ENCODE data around the gene PPP3CA.

PPP3CA gene

DNA sequence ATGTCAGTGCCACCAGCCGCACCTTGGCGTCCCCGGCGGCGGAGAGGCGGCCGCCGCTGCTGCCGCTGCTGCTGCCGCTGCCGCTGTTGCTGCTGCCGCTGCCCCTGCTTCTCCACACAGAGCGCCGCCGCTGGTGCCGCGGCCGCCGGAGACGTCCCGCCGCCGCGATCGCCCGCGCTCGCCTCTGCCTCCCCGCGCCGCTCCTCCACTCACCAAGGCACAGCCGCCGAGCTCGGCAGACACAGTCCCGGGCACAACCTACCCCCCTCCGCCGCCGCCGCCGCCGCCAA is at the start of gene PPP3CA:
Gene PPP3CA (minus strand): TSS at position 260 of the 290 bp plus-strand sequence.
- no peak for DNase-seq (ENCODE audit: low read depth)

DNA sequence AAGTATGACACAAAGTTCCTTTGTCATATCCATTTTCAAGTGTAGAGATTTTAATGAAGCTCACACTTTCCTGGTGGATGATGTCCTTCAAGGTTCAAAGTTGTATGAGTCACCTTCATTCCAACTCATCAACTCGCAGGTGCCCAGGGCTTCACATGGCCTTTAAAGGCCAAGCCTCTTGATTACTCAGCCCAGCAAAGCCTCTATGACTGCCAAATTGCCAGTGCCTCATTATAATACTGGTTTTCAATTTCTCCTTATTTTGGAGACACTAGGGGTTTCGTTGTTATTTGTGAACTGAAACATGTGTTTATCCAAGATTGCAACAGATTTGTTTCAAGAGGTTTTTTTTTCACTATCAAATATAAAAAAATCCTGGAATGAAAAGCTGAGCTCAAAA is 45.9 kb upstream of the PPP3CA start:
- peak; percentile 10 for DNase-seq (ENCODE audit: low read depth)

DNA sequence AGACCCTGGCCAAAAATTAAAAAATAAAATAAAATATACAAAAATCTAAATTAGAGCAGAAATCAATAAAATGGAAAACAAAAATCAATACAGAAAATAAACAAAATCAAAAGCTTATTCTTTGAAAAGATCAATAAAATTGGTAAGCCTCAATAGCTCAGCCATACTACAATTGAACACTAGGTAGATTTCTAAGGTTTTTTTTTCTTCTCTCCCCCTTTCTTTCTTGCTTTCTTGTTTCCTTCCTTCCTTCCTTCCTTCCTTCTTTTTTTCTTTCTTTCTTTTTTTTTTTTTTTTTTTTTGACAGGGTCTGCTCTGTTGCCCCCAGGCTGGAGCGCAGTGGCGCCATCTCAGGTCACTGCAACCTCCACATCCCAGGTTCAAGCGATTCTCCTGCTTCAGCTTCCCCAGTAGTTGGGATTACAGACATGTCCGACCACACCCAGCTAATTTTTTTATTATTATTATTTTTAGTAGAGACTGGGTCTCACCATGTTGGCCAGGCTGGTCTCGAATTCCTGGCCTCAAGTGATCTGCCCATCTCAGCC is 23.4 kb upstream of the PPP3CA start:
- DNase-seq (ENCODE audit: low read depth), result no peak

DNA sequence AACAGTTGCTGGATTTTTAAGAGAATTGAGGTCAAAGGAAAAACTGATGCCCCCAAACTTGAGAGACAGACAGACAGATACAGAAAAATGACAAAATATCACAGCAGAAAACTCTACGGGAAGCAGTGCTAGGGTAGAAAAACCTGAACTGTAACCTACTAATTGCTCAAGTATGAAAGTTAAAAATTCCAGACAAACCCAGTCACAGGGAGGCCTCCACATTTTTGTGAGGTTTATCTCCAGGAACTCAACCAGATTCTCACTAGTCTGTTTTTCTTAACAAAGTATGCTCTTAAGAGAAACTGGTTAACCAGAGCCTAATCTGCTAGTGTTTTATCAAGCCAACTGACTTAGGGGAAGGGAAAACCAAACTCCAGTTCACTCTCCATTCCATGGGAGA is 19.9 kb upstream of the PPP3CA start:
- no peak for DNase-seq (ENCODE audit: low read depth)

DNA sequence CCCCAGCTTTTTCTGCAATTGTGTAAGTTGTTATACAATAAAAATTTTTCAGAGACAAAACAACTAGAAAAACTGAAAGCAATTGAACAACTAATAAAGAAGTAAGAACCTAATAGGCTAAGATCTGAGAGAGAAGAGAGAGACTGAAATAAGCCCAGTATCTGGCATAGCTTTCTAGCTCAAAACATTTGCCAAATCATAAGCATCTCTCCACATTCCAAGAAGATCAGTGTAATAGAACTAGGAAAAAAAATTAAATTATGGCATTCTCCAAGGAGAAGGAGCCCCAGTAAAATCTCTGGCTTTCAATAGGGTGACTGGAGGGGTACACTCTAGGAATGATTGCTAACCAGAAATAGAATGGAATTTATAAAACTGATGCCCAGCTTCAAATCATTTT is 19.0 kb upstream of the PPP3CA start:
- no peak for DNase-seq (ENCODE audit: low read depth)

DNA sequence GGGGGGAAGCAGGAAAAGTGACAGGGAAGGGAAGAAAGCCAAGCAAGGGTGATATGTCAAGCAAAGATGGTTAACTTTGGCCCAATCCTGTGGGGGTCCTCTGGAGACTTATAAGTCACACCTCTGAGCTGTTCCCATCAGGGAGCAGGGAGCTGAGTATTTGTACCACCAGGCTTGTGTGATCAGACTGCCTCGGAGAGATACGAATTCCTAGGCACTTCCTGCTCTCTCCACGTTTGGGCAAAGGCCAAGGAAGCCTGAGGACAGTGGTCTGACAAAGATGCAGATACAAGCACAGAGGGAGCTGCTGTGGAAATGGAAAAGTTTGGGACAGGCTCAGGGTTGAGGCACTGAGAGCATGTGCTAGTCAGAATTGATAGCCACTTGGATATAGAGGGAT is 10.4 kb upstream of the PPP3CA start:
- DNase-seq (ENCODE audit: low read depth), result no peak

DNA sequence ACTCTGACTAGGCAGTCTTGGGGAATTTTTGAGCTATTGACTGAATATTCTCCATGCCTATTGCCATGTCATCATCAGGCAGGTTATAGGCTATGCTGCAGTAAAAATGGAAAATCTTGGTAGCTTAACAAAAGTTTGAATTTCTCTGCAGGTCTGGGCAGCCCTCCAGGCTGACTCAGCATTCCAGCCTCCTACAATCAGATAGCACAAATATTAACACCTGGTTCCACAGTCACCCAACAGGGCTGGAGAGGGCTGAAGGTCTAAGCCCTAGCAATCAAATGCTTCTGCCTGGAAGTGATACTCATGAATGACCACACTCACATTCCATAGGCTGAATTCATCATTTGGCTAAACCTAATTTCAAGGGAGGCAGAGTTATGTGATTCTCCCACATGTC is 9.6 kb upstream of the PPP3CA start:
- peak; percentile 83 for DNase-seq (ENCODE audit: low read depth)

DNA sequence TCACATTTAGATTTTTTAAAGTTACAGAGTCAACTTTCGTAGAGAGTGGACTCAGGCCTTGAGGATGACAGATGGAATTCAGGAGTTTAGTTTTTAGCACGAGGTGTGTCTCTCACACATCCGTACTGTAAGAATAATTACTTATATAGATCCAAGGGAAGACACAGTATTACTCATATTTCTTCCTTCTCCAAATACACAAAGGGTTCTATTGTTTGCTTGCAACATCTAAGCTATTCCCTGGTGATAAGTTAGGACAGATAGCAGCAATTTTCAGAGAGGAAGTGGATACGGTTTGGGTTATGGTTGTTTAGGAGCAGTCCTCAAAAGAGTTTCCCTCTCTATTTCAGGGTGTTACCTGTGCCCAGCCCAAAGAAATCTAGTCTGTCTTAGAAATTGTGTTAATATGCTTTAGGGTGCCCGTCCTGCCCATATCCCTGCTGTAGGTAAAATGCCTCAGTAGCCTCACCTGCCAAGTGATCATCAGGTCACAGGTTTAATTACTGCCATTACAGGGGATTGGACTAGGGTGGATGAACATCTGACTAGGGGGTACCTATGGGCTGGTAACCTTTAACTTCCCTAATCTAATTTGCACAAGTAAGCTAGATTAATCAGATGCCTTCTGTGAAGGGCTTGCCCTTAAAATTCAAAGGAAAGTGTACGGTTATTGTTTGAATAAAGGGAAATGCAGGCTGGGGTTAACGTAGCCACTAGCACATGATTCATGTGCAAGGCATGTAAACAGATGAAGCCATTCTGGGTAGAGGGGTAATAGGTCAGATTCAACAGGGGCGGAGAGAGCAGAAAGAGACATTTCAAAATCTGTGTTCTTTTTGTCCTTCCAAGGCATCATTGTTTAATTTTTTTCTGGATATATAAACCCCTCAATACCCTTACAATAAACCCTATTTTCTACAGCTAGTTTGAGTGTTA is 8.7 kb upstream of the PPP3CA start:
- peak; percentile 78 for DNase-seq (ENCODE audit: low read depth)

DNA sequence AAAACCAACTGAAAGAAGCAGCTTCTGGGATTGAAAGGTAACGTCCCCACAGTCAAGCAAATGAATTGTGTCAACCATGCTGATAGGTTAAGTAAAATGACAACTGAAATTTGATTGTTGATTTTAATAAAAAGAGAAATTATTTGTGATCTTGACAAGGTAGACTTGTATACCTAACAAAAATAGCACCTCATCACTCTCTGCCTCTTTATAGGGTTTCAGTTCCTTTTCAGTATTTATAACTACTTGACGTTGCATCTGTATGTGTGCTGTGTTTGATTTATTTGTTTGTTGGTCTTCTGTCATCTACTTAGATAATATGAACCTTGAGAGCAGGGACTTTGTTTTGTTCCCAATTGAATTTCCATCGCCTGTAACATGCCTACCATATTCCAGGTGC is 7.9 kb upstream of the PPP3CA start:
- no peak for DNase-seq (ENCODE audit: low read depth)

DNA sequence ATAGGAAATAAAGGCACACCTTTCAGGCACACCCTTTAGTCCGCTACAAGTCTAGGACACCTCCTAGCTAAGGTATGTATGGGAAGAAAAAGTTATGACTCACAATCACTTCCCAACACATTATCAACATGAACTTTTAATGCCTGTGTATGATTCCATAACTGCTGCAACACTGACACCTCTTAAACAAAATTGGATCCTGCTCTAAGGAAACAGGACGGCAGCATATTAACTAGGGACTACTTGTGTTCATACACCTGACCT is 2.4 kb upstream of the PPP3CA start:
- DNase-seq (ENCODE audit: low read depth), result no peak

DNA sequence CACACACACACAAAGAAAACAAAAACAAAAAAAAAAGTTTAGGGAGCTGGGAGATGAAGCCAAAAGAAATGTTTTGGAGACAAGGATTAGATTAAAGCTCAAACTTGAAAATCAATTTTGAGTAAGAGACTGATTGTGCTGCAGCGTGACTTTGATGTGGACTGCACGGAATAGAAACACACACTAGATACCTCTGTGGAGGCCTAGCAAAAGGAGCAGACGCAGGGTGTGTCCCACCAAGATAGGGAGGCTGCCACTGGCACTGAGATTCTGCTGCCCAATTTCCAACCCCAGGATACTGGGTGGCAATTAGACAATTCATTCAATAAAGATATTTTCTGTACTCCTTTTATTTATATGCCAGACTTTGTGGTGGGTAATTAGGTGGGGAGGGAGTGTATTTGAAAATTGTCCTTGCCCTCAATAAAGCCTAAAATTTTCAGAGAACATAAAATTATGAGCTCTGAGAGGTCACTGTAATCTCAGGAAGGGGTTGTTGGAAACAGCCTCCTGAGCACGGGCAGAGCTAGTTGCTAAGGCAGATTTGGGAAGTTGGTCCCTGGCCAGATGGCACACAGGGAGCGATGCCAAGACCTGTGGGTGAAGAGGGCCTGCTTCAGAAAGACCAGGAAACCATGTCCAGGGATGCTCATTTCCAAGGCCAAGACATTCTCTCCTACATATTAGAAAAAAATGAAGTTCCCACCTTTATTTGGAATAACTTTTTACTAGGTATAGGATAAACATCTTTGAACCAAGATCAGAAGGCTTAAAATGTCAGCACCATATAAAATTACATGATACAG is 1.9 kb upstream of the PPP3CA start:
- DNase-seq (ENCODE audit: low read depth), result no peak

DNA sequence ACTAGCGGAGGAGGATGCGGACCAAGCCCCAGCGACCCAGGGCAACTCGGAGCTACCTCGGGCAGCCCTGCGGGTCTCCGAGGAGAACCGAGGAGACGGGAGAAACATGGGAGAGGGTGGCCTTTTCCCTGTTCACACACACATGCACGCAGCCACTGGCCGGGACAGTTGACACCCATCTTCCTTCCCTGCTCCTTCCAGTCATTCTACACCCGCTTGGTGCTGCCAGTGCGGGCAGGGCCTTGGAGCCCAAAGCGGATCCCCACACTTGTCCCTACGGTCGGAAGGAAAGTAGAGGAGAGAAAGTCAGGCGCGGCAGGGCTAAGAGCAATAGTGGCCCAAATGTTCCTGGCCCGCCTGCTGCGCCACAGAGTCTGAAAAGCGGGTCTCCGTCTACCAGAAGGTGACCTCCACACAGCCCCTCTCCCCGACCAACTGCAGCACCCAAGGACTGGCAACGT is 1.1 kb upstream of the PPP3CA start:
- DNase-seq (ENCODE audit: low read depth), result no peak

DNA sequence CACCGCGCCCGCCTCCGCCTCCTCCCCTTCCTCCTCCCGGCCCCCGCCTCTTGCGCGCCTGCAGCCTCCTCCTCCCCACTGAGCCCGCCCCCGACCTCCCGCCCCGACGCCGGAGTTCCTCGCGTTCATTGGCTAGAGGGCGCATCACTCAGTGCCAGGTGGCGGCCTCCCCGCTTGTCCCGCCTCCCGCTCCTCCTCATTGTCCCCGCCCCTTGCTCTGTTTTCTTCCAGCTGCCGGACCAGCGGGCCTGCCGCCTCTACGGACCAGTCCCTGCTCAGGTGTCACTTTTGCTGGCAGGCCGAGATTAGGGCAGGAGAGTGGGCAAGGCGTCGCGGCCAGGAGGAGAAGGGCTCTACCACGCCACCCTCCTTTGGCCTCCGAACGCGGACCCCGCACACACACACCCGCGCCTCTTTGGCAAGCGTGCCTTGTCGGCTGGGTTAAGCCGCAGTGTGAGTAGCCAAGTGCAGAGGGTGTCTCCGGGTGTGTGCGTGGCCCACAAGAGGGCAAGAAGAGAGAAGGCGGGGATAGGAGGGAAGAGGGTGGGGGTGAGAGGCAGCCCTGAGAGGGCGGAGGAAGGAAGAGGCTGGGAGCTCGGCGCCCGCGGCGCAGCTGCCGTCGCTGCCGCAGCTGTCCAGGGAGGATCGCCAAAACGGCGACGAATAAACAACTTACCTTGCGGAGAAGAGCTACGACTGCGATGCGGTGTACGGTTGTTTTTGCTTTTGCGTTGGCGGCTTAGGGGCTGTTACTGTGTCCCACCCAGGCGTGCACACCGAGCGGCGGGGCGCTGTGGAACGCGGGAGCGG is 436 bp upstream of the PPP3CA start:
- DNase-seq (ENCODE audit: low read depth), result peak; percentile 95

DNA sequence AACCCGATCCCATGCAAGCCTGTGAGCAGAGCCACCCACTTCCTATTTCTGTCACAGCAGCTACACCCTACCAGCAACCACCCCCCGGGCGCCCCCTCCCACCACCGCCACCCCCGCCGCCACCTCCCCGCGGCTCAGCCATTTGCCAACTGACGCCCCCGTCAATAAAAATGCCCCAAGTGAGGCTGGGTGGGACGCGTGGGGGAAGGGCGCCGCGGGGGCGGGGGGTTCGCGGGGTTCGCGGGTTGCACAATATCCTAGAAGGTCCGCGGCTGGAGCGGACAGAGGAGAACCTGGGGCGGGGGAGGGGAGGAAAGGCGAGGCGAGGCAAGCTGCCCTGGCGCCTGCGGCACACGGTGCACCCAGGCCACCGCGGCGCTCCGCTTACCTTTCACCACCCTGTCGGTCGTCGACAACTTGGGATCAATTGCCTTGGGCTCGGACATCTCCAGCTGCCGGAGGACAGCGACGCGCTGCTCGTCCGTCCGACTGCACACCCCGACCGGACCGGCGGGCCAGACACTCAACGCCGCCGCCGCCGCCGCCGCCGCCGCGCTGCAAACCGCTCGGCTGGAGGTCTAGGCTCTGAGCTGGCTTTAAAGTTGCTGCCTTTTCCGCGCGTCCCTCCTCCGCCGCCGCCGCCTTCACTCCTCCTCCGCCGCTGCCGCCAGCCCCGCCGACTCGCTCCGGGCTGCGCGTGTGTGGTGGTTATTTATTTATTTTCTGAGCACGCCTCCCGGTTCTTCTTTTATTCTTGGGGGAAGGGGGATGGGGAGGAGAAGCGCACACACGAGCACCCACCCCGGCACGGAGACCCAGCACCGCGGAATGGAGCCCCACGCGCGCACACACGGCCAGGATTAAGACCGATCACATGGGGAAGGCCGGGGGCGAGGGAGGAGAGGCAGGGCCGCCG is 717 bp downstream of the PPP3CA start:
- DNase-seq (ENCODE audit: low read depth), result no peak

DNA sequence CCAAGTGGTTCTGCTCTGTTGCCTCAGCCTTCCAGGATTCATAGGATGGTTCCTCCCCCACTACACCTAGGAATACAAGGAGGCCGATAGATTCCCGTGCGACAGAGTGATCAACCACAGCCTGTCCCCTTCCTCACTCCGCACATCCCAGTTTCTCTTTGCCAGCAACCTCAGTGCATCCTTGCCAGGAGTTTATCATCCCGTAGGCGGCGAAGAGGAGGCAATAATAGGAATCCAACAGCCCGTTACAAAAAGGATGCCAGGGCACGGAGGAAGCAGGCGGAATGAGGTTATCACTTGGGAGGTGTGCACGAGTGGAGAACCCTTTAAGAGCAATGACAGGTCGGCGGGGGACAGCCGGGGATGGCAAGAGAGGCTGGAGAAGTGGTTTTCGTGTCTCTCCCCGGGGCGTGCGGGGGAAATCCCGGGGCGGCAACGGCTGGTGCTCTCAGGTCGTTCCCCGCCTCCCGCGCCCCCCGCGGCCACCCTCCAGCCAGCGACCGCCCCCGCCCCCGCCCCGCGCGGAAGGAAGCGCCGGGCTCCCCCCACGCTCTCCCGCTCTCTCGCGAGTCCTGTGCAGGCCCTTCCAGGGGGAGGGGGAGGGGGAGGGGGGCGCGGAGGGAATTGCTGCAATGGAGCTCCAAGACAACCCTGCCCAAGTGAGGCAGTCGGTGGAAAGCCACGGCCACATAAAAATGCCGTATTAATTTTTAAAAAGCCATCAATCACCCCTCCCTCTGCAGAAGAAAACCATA is 1.6 kb downstream of the PPP3CA start:
- DNase-seq (ENCODE audit: low read depth), result no peak

DNA sequence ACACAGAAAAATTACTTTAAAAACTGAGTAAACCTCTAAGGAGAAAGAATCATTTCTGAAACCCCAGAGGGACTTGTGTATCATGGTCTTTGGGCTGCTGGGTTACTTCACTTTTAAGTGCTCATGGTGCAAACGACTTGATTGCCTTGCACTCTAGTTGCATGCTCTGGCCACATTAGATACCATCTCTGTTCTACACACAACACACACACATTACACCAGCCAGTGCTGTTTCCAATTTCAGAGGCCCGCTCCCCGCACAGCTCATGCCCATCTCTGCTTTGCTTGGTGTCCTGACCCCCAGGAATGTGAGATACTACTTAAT is 2.1 kb downstream of the PPP3CA start:
- DNase-seq (ENCODE audit: low read depth), result no peak

DNA sequence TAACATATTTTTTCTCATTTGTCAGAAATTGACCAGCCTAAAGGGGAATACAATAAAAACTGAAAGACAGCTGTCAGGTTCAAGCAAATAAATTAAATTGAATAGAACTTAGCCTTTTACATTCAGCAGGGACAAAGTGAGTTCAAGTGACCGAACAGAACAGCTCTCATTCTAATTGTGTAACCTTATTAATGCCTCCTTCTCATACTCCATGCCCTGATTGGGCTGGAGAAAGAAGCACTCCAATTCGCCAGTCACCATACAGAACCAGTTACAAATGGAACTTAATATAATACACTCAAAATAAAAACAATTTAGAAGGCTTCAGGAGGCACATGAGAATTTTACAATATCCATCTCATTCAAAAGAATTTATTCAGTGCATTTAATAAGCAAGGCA is 8.0 kb downstream of the PPP3CA start:
- DNase-seq (ENCODE audit: low read depth), result no peak

DNA sequence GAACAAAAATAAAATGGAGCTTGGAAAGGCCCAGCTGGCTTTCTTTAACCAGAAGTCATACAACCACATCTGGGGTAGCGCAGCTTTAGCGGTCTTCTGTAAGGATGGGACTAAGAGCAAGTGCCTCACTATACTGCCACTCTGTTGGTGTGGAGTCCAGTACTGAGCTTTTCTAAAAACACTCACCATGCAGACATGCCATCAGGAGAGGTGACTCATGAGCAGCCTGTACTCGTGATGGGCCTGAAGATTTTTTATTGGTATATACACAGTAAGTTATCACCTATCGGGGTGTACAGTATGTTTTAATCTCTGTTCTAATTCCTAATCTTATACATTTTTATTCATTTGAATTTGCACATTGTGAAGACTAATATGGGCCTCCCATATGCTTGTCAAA is 9.6 kb downstream of the PPP3CA start:
- DNase-seq (ENCODE audit: low read depth), result no peak

DNA sequence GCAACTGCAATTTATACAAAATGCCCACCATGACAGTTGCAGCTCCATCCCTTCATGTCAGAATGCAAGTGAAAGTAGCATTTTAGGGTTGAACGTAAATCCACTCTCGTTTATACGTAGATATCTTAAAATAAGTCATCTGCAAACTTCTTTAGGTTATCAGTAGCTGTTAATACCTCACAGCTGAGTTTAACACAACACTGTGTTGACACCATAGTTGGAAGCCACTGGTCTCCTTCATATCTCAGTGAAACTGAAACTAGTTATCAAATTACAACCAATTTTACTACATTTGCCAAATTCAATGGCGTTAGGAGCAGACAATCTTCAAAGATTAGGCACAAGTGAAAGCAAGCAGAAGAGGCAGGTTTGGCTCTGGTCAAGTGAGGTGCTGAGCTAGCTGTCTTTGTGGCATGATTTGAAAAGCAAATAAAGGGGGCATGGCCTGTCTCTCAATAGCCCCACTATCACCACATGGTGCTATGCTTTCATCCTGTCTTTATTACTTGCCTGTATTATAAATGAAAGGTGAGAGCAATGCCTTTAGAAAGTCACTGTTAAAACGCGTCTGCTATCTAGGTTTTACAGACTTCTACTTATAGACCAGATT is 12.3 kb downstream of the PPP3CA start:
- no peak for DNase-seq (ENCODE audit: low read depth)

DNA sequence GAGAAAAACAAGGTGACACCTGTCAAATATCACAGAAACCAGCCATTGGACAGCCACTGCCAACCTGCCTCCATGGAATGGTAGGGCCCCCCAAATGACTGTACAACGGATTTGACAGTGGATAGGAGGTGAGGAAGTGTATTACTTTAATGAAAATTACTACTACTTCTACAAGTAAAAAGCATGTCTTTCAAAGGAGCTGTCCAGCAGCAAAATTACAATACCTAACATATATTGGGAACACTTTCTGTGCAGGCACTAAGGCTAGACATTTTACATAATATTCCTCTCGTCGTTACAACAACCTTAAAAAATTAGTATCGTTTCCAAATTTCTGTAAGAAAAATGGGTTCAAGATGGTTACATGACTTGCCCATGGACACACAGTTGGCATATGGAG is 14.9 kb downstream of the PPP3CA start:
- no peak for DNase-seq (ENCODE audit: low read depth)

All from fibroblast of the conjunctiva (primary cell).